HEK293T (cell line): ENCODE data around the gene SEMA6C.

Experiments
- ARNT ChIP-seq: fragments of 450-650 bp; IDR thresholded peaks from 2 replicates; pipeline ENCODE4 v1.6.1; 2017; ENCODE audit warnings: mild to moderate bottlenecking
- ELF4 ChIP-seq: fragments of 450-650 bp; IDR thresholded peaks from 2 replicates; pipeline ENCODE4 v1.6.1; 2017; ENCODE audit warnings: antibody characterized with exemption
- FOXA1 ChIP-seq: fragments of 450-650 bp; IDR thresholded peaks from 2 replicates; pipeline ENCODE4 v1.6.1; 2016; ENCODE audit warnings: mild to moderate bottlenecking
- FOXK2 ChIP-seq: fragments of 450-650 bp; IDR thresholded peaks from 2 replicates; pipeline ENCODE4 v1.6.1; 2016; ENCODE audit warnings: mild to moderate bottlenecking
- FOXM1 ChIP-seq: fragments of 450-650 bp; IDR thresholded peaks from 2 replicates; pipeline ENCODE4 v1.6.1; 2017; ENCODE audit warnings: mild to moderate bottlenecking, borderline replicate concordance
- HDGF ChIP-seq: fragments of 450-650 bp; IDR thresholded peaks from 2 replicates; pipeline ENCODE4 v1.6.1; 2017; ENCODE audit warnings: antibody characterized with exemption, borderline replicate concordance
- PKNOX1 ChIP-seq: fragments of 450-650 bp; IDR thresholded peaks from 2 replicates; pipeline ENCODE4 v1.6.1; 2016
- SP1 ChIP-seq: fragments of 450-650 bp; IDR thresholded peaks from 2 replicates; pipeline ENCODE4 v1.6.1; 2017
- SUZ12 ChIP-seq: fragments of 450-650 bp; IDR thresholded peaks from 2 replicates; pipeline ENCODE4 v1.6.1; 2016; ENCODE audit warnings: mild to moderate bottlenecking
- ZNF384 ChIP-seq: fragments of 450-650 bp; IDR thresholded peaks from 2 replicates; pipeline ENCODE4 v1.6.1; 2016

- TF ChIP-seq ELF4 (no peak), SP1 (no peak), HDGF (no peak), FOXK2 (no peak), FOXM1 (no peak), FOXA1 (no peak), PKNOX1 (no peak), ZNF384 (no peak), ARNT (no peak), SUZ12 (no peak)
These were observed 1.2 kb upstream of the SEMA6C start for GRCh38 chr1:151147665-151148064.
